ENCODE data around the gene NEDD4L.

NEDD4L gene

GRCh38 chr18:58052960-58053359 is 8.9 kb downstream of the NEDD4L start:
- no peak for TF ChIP-seq CTCF (IDR thresholded peaks at IDR 0.05; ENCODE audit: extremely low read depth, missing control alignments)
- DNase-seq (ENCODE audit: low spot score), result no peak

GRCh38 chr18:58054041-58054781 is 10.2 kb downstream of the NEDD4L start:
- no peak for TF ChIP-seq CTCF (IDR thresholded peaks at IDR 0.05; ENCODE audit: extremely low read depth, missing control alignments)
- no peak for DNase-seq (ENCODE audit: low spot score)

- DNase-seq (ENCODE audit: low spot score), result no peak
- no peak for TF ChIP-seq CTCF (IDR thresholded peaks at IDR 0.05; ENCODE audit: extremely low read depth, missing control alignments)
These were observed 12.0 kb downstream of the NEDD4L start for GRCh38 chr18:58055890-58056558.

GRCh38 chr18:58056852-58057251 is 12.8 kb downstream of the NEDD4L start:
- no peak for DNase-seq (ENCODE audit: low spot score)
- no peak for TF ChIP-seq CTCF (IDR thresholded peaks at IDR 0.05; ENCODE audit: extremely low read depth, missing control alignments)

- no peak for DNase-seq (ENCODE audit: low spot score)
- no peak for TF ChIP-seq CTCF (IDR thresholded peaks at IDR 0.05; ENCODE audit: extremely low read depth, missing control alignments)
These were observed 13.4 kb downstream of the NEDD4L start for GRCh38 chr18:58057291-58057965.

GRCh38 chr18:58058720-58059119 is 14.7 kb downstream of the NEDD4L start:
- DNase-seq (ENCODE audit: low spot score), result no peak
- no peak for TF ChIP-seq CTCF (IDR thresholded peaks at IDR 0.05; ENCODE audit: extremely low read depth, missing control alignments)

GRCh38 chr18:58060254-58060653 is 16.2 kb downstream of the NEDD4L start:
- no peak for TF ChIP-seq CTCF (IDR thresholded peaks at IDR 0.05; ENCODE audit: extremely low read depth, missing control alignments)
- DNase-seq (ENCODE audit: low spot score), result no peak

All from GM20000 (cell line).